Measurements from ENCODE around the gene REV1. TPM values are rescaled to one million over a fixed set of nuclear protein-coding genes. Genes with fewer than 3 reads are reported as not detected.

Gene REV1
- total RNA-seq, 1 donor from 2014 or later = 55.3 TPM

DNA sequence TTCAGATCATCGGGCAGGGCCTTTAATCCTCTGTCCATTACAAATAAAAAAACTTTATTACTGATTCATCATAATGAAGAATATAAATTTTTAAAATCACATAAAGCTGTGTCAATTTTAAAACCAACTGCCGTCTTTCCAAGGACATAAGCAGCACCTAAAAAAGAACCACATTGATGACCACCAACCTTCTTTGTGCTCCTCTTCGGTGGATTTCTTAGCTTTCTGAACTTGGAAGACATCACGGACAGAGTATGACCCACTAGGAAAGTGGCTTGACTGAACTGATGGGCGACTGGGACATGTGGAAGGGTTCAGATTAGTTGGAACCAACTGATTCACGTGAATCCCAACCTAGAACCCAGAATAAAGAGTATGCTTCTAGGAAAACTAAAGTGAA lies 83.7 kb downstream of the REV1 start:
- intact Hi-C loops (cut with DNase I) = no loop called here
- TF ChIP-seq, protein P1, sequence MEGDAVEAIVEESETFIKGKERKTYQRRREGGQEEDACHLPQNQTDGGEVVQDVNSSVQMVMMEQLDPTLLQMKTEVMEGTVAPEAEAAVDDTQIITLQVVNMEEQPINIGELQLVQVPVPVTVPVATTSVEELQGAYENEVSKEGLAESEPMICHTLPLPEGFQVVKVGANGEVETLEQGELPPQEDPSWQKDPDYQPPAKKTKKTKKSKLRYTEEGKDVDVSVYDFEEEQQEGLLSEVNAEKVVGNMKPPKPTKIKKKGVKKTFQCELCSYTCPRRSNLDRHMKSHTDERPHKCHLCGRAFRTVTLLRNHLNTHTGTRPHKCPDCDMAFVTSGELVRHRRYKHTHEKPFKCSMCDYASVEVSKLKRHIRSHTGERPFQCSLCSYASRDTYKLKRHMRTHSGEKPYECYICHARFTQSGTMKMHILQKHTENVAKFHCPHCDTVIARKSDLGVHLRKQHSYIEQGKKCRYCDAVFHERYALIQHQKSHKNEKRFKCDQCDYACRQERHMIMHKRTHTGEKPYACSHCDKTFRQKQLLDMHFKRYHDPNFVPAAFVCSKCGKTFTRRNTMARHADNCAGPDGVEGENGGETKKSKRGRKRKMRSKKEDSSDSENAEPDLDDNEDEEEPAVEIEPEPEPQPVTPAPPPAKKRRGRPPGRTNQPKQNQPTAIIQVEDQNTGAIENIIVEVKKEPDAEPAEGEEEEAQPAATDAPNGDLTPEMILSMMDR (IDR thresholded peaks at IDR 0.05) = no peak
- Histone ChIP-seq H3K4me1 (no peaks in the 10 kb centered on the region), H3K36me3 (peaks cover 99% of the 10 kb centered on the region), H3K4me3 (no peak overlapping the region), H3K9me3 (no peaks in the 10 kb centered on the region), H3K27me3 (no peaks in the 10 kb centered on the region), H3K27ac (no peak overlapping the region)
- no peak for ATAC-seq
- no peak for DNase-seq

DNA sequence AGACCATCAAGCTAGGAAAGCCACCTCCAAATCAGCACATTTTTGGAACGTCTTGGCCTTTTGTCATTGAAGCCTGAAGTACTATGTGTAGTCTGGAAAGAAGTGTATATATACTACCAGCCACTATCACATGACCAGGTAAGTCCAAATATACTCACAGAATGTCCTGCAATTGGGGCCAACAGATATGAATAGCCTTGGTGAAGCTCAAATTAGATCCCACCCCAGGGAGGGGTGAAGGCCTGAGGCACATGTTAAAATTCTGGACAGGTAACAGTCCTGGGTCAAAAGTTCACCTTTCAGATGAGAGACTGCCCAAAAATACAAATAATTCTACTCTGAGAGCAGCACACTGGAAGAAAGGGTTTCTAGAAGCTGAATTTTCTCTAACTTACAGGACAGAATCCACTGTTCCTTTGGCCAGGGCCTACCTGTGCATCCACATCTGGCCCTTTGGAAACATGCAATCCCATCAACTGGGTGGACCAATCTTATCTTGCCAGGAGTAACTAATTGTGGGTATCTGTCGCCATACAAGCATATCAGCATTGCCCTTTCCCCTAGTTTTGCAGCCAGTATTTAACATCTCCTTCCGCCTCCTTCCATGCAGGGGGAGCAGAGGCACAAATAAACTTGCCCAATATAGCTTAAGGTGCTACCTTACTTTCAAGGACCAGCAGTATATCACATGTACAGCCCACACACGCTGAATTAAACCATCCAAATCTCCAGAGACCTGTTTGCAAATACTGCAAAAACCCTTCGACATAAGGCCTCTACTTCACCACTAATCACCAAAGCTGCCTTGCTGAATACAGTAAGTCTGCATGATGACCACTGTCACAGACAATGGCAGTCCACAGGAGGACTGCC lies 84.8 kb downstream of the REV1 start:
- no peaks in the 10 kb centered on the region for H3K4me1 ChIP-seq
- intact Hi-C loops (cut with DNase I) = no loop called here
- no peaks in the 10 kb centered on the region for H3K9me3 ChIP-seq
- peaks cover 99% of the 10 kb centered on the region for H3K36me3 ChIP-seq
- DNase-seq (no peak), ATAC-seq (no peak)
- no peak overlapping the region for H3K27ac ChIP-seq
- TF ChIP-seq, protein P1 (IDR thresholded peaks at IDR 0.05) = no peak
- no peak overlapping the region for H3K4me3 ChIP-seq
- H3K27me3 ChIP-seq = no peaks in the 10 kb centered on the region

DNA sequence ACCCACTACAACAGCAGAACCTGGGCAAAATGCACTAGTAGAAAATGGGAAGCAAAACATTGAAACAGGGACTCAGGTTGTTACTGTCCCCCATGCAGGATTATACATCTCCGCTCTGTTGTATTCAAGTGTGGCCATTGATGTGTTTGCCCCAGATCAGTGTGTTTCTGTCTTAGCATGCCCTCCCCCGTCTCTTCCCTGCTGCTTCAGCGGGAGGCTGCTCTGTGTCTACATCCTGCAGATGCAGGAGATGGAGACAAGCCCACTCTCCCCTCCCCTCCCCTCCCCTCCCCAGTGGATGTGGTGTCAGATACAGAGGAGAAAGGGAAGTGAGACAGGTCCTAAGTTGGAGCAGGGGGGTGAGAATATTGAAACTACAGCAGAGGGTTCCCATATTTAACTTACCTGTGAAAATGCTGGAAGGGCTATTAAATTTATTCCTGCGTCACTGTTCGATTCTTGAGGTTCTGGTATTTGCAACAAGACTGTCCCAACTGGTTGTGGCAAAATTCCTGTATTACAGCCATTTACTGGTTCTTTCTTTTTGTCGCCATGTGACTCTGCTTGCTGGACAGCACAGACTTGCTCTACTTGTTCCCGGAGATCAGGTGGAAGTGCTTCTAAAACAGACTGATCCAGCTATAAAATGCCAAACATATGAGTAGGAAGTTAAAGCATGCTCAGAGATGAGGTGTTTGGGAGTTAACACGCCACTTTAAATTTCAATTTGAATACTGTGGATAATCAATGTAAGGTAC lies 85.6 kb downstream of the REV1 start:
- ATAC-seq (no peak), DNase-seq (no peak)
- Histone ChIP-seq H3K9me3 (no peaks in the 10 kb centered on the region), H3K27ac (no peak overlapping the region), H3K4me1 (no peaks in the 10 kb centered on the region), H3K27me3 (no peaks in the 10 kb centered on the region), H3K4me3 (no peak overlapping the region), H3K36me3 (peaks cover 99% of the 10 kb centered on the region)
- intact Hi-C loops (cut with DNase I) = no loop called here
- TF ChIP-seq, protein P1 (IDR thresholded peaks at IDR 0.05) = no peak

DNA sequence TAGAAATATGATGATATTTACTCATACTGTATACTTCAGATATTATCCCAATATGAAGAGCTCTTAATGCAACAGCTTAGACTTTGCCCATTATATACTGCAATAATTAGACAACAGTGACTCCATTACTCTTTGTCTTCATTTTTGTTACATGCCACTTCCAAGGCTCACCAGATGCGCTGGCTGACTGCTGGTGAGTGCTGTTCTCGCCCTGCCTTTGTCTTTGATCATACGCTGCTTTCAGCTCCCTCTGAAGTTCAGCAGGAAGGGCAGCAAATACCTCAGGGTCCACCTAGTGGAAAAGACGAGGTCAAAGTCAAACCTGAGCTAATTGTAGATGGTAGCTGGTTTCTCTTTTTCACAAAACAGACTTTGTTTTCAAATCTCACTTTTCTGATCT lies 86.3 kb downstream of the REV1 start:
- H3K9me3 ChIP-seq = no peaks in the 10 kb centered on the region
- H3K36me3 ChIP-seq = peaks cover 99% of the 10 kb centered on the region
- intact Hi-C loops (cut with DNase I) = no loop called here
- no peak for DNase-seq
- H3K27ac ChIP-seq = no peak overlapping the region
- ATAC-seq = no peak
- no peaks in the 10 kb centered on the region for H3K27me3 ChIP-seq
- no peaks in the 10 kb centered on the region for H3K4me1 ChIP-seq
- TF ChIP-seq, protein P1 (IDR thresholded peaks at IDR 0.05) = no peak
- no peak overlapping the region for H3K4me3 ChIP-seq

DNA sequence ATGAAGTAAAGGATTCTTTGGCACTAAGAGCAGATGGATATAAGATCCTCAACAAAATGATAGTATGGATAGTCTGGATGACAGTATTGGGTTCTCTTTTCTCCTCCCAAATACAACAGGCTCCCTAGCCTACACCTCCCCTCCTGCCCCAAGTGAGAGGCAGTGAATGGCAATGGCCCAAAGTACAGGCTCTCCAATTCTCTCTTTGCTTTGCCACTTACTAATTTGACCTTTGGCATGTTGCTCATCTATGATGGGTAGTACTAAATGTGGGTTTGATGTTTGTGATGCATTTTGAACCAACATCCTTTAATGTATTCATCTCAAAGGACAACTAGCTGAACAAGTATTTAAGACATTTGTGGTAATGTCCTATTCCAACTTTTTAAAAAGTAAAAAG lies 86.7 kb downstream of the REV1 start:
- Histone ChIP-seq H3K4me1 (no peaks in the 10 kb centered on the region), H3K36me3 (peaks cover 99% of the 10 kb centered on the region), H3K9me3 (no peaks in the 10 kb centered on the region), H3K4me3 (no peak overlapping the region), H3K27me3 (no peaks in the 10 kb centered on the region), H3K27ac (no peak overlapping the region)
- TF ChIP-seq, protein P1 (IDR thresholded peaks at IDR 0.05) = no peak
- DNase-seq (no peak), ATAC-seq (no peak)
- intact Hi-C loops (cut with DNase I) = no loop called here

Measured in upper lobe of right lung (tissue), 1 donor.